NCI-H1417 treated with DMSO at 0.1 percent for 48 hours (cell line): ENCODE measurements around the gene CHERP.
"Not testable (repeated sequence)": the region's sequence is repeated elsewhere in the genome, so short reads cannot be mapped to it uniquely, and the experiment has no call there.

ENCODE experiments used
- DNase-seq: peaks from one replicate; lab custom pipeline; 2025; lab: John Stamatoyannopoulos, UW

Gene CHERP

GRCh38 chr19:16543734-16544133 is 1.5 kb upstream of the CHERP start:
- not testable (repeated sequence) for DNase-seq

- no peak for DNase-seq
Measured at GRCh38 chr19:16542910-16543472, 754 bp upstream of the CHERP start.

- DNase-seq: no peak
Measured at GRCh38 chr19:16541526-16542044, 652 bp downstream of the CHERP start.

GRCh38 chr19:16540948-16541347 is 1.3 kb downstream of the CHERP start:
- DNase-seq: no peak

GRCh38 chr19:16537111-16537510 is 5.1 kb downstream of the CHERP start:
- no peak for DNase-seq

GRCh38 chr19:16536130-16536529 is 6.1 kb downstream of the CHERP start:
- DNase-seq: no peak

- DNase-seq: no peak
Measured at GRCh38 chr19:16535381-16535780, 6.9 kb downstream of the CHERP start.

GRCh38 chr19:16532440-16533234 is 9.6 kb downstream of the CHERP start:
- no peak for DNase-seq

- no peak for DNase-seq
Measured at GRCh38 chr19:16531380-16531669, 10.9 kb downstream of the CHERP start.

GRCh38 chr19:16530540-16531379 is 11.5 kb downstream of the CHERP start:
- no peak for DNase-seq

GRCh38 chr19:16529466-16530144 is 12.6 kb downstream of the CHERP start:
- DNase-seq: no peak

- DNase-seq: no peak
Measured at GRCh38 chr19:16527971-16528521, 14.2 kb downstream of the CHERP start.

- no peak for DNase-seq
Measured at GRCh38 chr19:16527334-16527935, 14.8 kb downstream of the CHERP start.

- DNase-seq: no peak
Measured at GRCh38 chr19:16525751-16526481, 16.3 kb downstream of the CHERP start.

GRCh38 chr19:16524991-16525734 is 17.1 kb downstream of the CHERP start:
- DNase-seq: no peak

GRCh38 chr19:16522559-16523377 is 19.5 kb downstream of the CHERP start:
- no peak for DNase-seq

GRCh38 chr19:16521715-16522289 is 20.4 kb downstream of the CHERP start:
- no peak for DNase-seq

- DNase-seq: no peak
Measured at GRCh38 chr19:16520986-16521624, 21.1 kb downstream of the CHERP start.
